Astrocyte (in vitro differentiated cells and primary cell): ENCODE data around the gene TNFRSF19. TPM values are rescaled to one million over a fixed set of nuclear protein-coding genes. Genes with fewer than 3 reads are reported as not detected.

Experiments used
- DNase-seq: peaks from one replicate; pipeline ENCODE4 v3.0.0-alpha.2; 2010; ENCODE audit warnings: low read depth
- FAIRE-seq: peaks from 2 replicates; lab custom pipeline; 2011; peaks lifted over from hg19 to GRCh38; lab: Jason Lieb, UNC
- H2AFZ ChIP-seq: 2 replicates; pipeline ENCODE4 v1.6.0; 2012; ENCODE audit warnings: low read depth, low read length, inconsistent platforms
- H3K27ac ChIP-seq: 2 replicates; pipeline ENCODE4 v1.5.1; 2011; ENCODE audit warnings: low read depth, low read length, inconsistent platforms
- H3K27me3 ChIP-seq: 2 replicates; pipeline ENCODE4 v1.6.0; 2011; ENCODE audit warnings: low read length, inconsistent platforms; ENCODE audit not compliant: insufficient read depth
- H3K36me3 ChIP-seq: 2 replicates; pipeline ENCODE4 v1.5.1; 2011; ENCODE audit warnings: low read length, inconsistent platforms; ENCODE audit not compliant: insufficient read depth
- H3K4me1 ChIP-seq: 2 replicates; pipeline ENCODE4 v1.5.1; 2011; ENCODE audit warnings: low read length, inconsistent platforms; ENCODE audit not compliant: insufficient read depth
- H3K4me2 ChIP-seq: 2 replicates; pipeline ENCODE4 v1.6.0; 2012; ENCODE audit warnings: low read length, inconsistent platforms
- H3K4me3 ChIP-seq: 2 replicates; pipeline ENCODE4 v1.5.1; 2011; ENCODE audit warnings: low read depth, mild to moderate bottlenecking, low read length, inconsistent platforms; ENCODE audit not compliant: insufficient read depth
- H3K79me2 ChIP-seq: 2 replicates; pipeline ENCODE4 v1.6.0; 2012; ENCODE audit warnings: mild to moderate bottlenecking, low read length, inconsistent platforms; ENCODE audit not compliant: insufficient read depth
- H3K9ac ChIP-seq: 2 replicates; pipeline ENCODE4 v1.6.0; 2012; ENCODE audit warnings: mild to moderate bottlenecking, low read length, inconsistent platforms
- H3K9me3 ChIP-seq: 2 replicates; pipeline ENCODE4 v1.5.1; 2012; ENCODE audit warnings: low read depth, mild to moderate bottlenecking, low read length, inconsistent platforms; ENCODE audit not compliant: insufficient read depth
- H4K20me1 ChIP-seq: 2 replicates; pipeline ENCODE4 v1.6.0; 2012; ENCODE audit warnings: low read length, inconsistent platforms; ENCODE audit not compliant: insufficient read depth
- H3K27ac Mint-ChIP-seq: one replicate; pipeline ENCODE4 v1.8.0; 2021; ENCODE audit warnings: mild to moderate bottlenecking, mixed read lengths; ENCODE audit not compliant: unreplicated experiment
- H3K27me3 Mint-ChIP-seq: one replicate; pipeline ENCODE4 v1.8.0; 2021; ENCODE audit warnings: low read depth, mixed read lengths; ENCODE audit not compliant: unreplicated experiment
- H3K36me3 Mint-ChIP-seq: one replicate; pipeline ENCODE4 v1.8.0; 2021; ENCODE audit warnings: low read depth, mixed read lengths; ENCODE audit not compliant: unreplicated experiment
- H3K4me1 Mint-ChIP-seq: one replicate; pipeline ENCODE4 v1.8.0; 2021; ENCODE audit warnings: low read depth, mixed read lengths; ENCODE audit not compliant: unreplicated experiment
- H3K4me3 Mint-ChIP-seq: one replicate; pipeline ENCODE4 v1.8.0; 2021; ENCODE audit warnings: mild to moderate bottlenecking, moderate library complexity, mixed read lengths; ENCODE audit not compliant: unreplicated experiment
- H3K9me3 Mint-ChIP-seq: one replicate; pipeline ENCODE4 v1.8.0; 2021; ENCODE audit warnings: mild to moderate bottlenecking, mixed read lengths; ENCODE audit not compliant: unreplicated experiment
- EZH2 ChIP-seq: IDR thresholded peaks from 2 replicates; pipeline ENCODE4 v1.6.1; 2012; ENCODE audit warnings: mild to moderate bottlenecking, low read length, inconsistent platforms; ENCODE audit not compliant: insufficient read depth
- total RNA-seq: library from RNA; stranded (reverse); gene quantifications from 2 replicates; pipeline ENCODE4 v1.2.1, GENCODE V29; 2021
- TF ChIP-seq, protein P1 (sequence below): IDR thresholded peaks from 2 replicates; pipeline ENCODE4 v1.5.1; 2011; ENCODE audit warnings: low read depth, mild to moderate bottlenecking, inconsistent platforms, low read length, moderate library complexity; ENCODE audit not compliant: insufficient read depth

TNFRSF19 gene
- total RNA-seq, 1 donor from 2014 or later: 27.8 TPM

DNA sequence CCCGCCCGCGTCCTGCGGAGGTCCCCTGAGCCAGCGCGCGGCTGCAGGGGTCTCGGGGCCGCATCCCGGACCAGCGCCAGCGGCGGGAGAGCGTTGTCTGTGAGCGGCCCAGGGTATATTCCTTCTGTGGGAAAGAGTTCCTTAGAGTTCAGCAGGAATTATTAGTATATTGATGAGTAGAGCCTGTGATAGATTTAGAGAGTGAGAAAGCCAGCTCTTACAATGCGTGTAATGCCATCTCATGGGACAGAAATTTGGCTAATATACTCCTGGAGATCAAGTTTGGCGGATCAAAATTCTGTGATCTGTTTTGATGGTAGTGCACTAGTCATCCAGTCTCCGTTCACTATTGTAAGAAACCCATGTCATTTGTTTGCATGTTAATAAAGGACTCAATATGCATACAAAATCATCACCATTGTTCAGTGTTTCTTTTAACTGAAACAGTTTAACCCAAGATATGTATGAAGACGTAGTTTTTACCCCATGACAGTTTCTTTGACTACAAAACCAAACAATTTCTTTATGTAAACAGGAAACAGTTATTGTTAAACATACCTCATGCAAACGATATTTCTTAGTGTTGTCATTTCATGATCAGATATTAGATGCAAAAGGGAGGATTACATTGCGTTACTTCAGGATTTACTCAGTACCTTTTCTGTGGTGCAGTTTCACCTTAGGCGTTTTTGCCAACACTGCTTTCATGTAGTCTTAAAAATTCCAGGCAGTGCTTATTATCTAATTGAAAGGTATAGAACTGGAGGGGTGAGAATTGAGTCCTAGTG, 9.9 kb downstream of the TNFRSF19 start:
- Histone ChIP-seq H3K9me3 (no peaks in the 10 kb centered on the region), H3K27ac (peak overlapping the region; percentile 77), H2AFZ (peak overlapping the region; percentile 65), H3K79me2 (peaks cover 65% of the 10 kb centered on the region), H3K4me1 (peaks cover 5% of the 10 kb centered on the region), H3K4me3 (peak overlapping the region; percentile 74), H3K9ac (peak overlapping the region; percentile 88), H3K27me3 (no peaks in the 10 kb centered on the region), H4K20me1 (no peaks in the 10 kb centered on the region), H3K36me3 (no peaks in the 10 kb centered on the region), H3K4me2 (peak overlapping the region; percentile 96)
- Mint-ChIP-seq H3K9me3 (no peaks in the 10 kb centered on the region), H3K36me3 (peaks cover 2% of the 10 kb centered on the region), H3K27ac (no peak overlapping the region), H3K4me3 (peak overlapping the region; percentile 88), H3K27me3 (no peaks in the 10 kb centered on the region), H3K4me1 (peaks cover 7% of the 10 kb centered on the region)
- TF ChIP-seq, protein P1, sequence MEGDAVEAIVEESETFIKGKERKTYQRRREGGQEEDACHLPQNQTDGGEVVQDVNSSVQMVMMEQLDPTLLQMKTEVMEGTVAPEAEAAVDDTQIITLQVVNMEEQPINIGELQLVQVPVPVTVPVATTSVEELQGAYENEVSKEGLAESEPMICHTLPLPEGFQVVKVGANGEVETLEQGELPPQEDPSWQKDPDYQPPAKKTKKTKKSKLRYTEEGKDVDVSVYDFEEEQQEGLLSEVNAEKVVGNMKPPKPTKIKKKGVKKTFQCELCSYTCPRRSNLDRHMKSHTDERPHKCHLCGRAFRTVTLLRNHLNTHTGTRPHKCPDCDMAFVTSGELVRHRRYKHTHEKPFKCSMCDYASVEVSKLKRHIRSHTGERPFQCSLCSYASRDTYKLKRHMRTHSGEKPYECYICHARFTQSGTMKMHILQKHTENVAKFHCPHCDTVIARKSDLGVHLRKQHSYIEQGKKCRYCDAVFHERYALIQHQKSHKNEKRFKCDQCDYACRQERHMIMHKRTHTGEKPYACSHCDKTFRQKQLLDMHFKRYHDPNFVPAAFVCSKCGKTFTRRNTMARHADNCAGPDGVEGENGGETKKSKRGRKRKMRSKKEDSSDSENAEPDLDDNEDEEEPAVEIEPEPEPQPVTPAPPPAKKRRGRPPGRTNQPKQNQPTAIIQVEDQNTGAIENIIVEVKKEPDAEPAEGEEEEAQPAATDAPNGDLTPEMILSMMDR: no peak
- TF ChIP-seq EZH2: no peak
- DNase-seq (no peak), FAIRE-seq (peak; percentile 17)

DNA sequence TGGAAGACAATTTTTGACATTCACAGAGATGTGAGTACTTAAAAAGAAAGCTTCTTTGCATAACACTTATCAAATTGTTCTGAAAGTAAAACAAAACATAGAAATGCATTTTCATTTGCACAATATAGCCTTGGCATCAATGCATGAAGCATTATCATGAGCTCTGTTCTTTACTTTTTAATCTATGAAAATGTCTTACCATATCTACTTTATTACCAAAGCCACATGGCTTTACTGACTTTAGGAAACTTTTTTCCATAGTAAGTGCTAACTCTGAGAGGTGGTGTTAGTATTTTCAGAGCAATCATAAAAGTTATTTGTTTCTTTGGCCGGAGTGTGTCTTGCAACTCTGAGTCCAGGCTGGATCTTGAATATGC, 10.5 kb downstream of the TNFRSF19 start:
- FAIRE-seq: peak; percentile 79
- peak overlapping the region; percentile 88 for H3K4me3 Mint-ChIP-seq
- no peaks in the 10 kb centered on the region for H3K9me3 Mint-ChIP-seq
- Histone ChIP-seq H3K27me3 (no peaks in the 10 kb centered on the region), H4K20me1 (no peaks in the 10 kb centered on the region), H3K9me3 (no peaks in the 10 kb centered on the region), H3K4me1 (peaks cover 5% of the 10 kb centered on the region), H3K4me3 (peak overlapping the region; percentile 74), H2AFZ (no peak overlapping the region), H3K9ac (peak overlapping the region; percentile 88), H3K36me3 (no peaks in the 10 kb centered on the region), H3K4me2 (peak overlapping the region; percentile 96), H3K79me2 (peaks cover 62% of the 10 kb centered on the region), H3K27ac (no peak overlapping the region)
- TF ChIP-seq, protein P1: no peak
- TF ChIP-seq EZH2: no peak
- no peaks in the 10 kb centered on the region for H3K27me3 Mint-ChIP-seq
- peaks cover 7% of the 10 kb centered on the region for H3K4me1 Mint-ChIP-seq
- no peak overlapping the region for H3K27ac Mint-ChIP-seq
- no peak for DNase-seq
- peaks cover 2% of the 10 kb centered on the region for H3K36me3 Mint-ChIP-seq

DNA sequence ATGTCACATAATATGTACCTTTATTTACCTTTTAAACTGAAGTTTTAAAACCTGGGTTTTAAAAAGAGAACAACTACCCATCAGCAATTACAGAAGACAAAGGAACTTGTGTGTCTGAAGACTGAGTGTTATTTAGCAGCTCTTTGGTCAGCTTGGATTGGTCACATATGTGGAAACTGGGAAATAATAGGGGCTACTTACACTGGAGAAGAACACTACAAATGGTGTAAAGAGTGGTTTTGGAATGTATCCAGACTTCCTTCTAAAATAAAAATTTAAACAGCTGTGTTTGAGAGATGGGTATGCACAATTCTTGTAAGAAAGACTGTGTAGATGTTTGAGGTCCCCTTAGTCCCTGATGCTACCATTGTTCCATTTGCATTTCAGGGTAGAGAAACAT, 13.3 kb downstream of the TNFRSF19 start:
- Mint-ChIP-seq H3K4me1 (peaks cover 7% of the 10 kb centered on the region), H3K4me3 (no peak overlapping the region), H3K36me3 (peaks cover 4% of the 10 kb centered on the region), H3K27ac (no peak overlapping the region), H3K27me3 (no peaks in the 10 kb centered on the region), H3K9me3 (peaks cover 1% of the 10 kb centered on the region)
- H3K27me3 ChIP-seq: no peaks in the 10 kb centered on the region
- H3K9me3 ChIP-seq: no peaks in the 10 kb centered on the region
- DNase-seq (no peak), FAIRE-seq (peak; percentile 64)
- H3K36me3 ChIP-seq: no peaks in the 10 kb centered on the region
- H3K27ac ChIP-seq: no peak overlapping the region
- H3K4me2 ChIP-seq: no peak overlapping the region
- peaks cover 2% of the 10 kb centered on the region for H3K4me1 ChIP-seq
- no peak overlapping the region for H2AFZ ChIP-seq
- TF ChIP-seq, protein P1: no peak
- TF ChIP-seq EZH2: no peak
- H3K79me2 ChIP-seq: peaks cover 76% of the 10 kb centered on the region
- H3K4me3 ChIP-seq: no peak overlapping the region
- H4K20me1 ChIP-seq: peaks cover 10% of the 10 kb centered on the region
- no peak overlapping the region for H3K9ac ChIP-seq
